Stimulated activated CD8-positive, alpha-beta memory T cell treated with anti-CD3 and anti-CD28 coated beads, Interleukin-12 subunit alpha, Interleukin-12 subunit beta, amount 100 ng/mL, for 24 hours (primary cell): ENCODE results near the gene CCDC112.
A peak's percentile ranks its signal among the peaks of the same experiment; 100 is the strongest.
"Not testable (repeated sequence)": the region's sequence is repeated elsewhere in the genome, so short reads cannot be mapped to it uniquely, and the experiment has no call there.

Experiments used
- DNase-seq: peaks from one replicate; pipeline ENCODE4 v3.0.0-alpha.2; 2020; ENCODE audit errors: extremely low read depth

Gene CCDC112

DNA sequence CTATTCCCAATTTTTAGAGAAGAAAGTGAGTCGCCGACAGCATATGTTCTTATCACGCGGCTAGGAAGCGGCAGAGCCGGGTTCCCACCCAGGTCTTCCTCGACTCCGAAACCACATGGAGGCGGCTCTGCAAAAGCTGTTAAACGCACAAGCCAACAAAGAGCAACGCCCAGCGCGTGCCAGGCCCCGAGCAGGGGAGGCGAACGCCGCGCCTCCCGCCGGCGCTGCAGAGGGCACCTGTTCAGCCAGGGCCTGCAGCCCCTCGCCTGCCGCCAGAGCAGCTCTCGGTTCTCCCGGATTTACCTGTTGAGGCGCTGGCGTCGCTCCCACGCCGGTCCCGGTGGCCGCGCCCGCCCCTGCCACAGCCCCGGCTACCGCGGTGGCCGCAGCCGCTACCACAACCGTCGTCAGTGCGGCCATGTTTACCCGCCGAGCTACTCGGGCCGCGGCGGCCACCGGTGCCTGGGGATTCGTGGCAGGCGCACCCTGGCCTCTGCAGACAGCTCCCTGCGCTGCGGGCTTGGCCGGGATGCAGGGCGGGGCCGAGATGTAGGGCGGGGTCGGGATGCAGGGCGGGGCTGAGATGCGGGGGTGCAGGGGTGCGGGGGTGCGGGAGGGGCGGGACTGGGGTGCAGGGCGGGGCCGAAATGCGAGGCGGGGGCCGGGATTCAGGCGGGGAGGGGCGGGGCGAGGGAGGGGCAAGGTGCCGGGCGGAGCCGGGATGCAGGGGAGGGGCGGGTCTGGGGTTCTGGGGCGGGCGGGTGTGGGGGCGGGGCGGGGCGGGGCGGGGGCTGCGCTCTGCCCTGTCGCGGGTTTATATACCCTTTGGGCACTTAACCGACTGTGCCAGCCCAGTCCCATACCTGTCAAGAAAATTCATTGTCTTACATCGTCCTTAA, at the start of gene CCDC112:
Gene CCDC112, minus strand, starts transcription at position 531 of the 899 bp plus-strand sequence. Its CDS starts 111 bp downstream, at position 420.
- DNase-seq: peak; percentile 59

DNA sequence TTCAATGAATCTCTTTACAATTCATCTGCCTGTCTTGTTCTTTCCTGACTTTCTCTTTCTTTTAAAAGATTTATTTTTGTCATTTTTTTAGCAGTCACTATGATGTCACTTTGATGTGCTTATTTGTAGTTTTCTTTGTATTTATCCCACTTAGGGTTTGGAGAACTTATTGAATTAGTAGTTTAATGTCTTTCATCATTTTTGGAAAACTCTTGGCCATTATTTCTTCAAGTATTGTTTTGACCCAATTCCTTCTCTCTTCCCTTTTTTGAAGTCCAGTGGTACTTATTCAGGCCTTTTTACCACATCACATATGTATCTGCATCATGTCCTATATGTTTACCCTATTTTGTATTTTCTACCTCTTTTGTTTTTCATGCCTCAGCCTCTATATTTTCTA, 48.9 kb upstream of the CCDC112 start:
- DNase-seq: no peak

DNA sequence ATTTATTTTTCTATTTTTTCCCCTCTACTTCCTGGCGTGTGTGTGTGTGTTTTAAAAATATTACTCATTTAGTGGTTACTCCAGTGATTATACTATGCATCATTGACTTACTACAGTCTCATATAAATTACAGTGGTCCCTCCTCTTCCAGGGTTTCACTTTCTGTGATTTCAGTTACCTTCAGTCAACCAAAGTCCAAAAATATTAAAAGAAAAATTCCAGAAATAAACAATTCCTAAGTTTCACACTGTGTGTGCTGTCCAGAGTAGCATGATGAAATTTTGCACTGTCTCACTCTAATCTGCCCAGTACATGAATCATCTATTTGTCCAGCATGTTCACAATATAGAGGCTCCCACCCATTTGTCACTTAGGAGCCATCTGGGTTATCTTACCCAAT, 47.4 kb upstream of the CCDC112 start:
- no peak for DNase-seq

- DNase-seq: no peak
Observed at GRCh38 chr5:115342590-115343377, 46.3 kb upstream of the CCDC112 start.

GRCh38 chr5:115341745-115342144, 45.3 kb upstream of the CCDC112 start:
- DNase-seq: no peak

- no peak for DNase-seq
Observed at GRCh38 chr5:115338851-115339250, 42.4 kb upstream of the CCDC112 start.

GRCh38 chr5:115337882-115338281, 41.4 kb upstream of the CCDC112 start:
- DNase-seq: no peak

DNA sequence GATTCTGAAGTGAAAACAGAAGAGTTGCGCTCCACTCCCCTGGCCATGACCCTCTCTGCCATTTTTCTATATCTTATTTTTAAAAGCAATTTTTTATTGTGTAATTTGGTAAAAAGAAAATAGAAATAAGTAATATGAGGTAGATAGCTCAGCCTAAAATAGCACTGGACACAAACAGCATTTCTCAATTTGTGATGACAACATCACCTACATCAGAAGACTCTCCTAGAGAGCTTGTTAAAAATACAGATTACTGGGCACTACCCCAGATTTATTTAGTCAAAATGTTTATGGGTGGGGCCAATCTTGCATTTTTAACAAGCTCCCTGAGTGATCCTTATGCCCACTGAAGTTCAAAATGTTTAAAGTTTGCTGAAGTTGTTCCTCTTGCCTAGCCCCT, 40.5 kb upstream of the CCDC112 start:
- no peak for DNase-seq

DNA sequence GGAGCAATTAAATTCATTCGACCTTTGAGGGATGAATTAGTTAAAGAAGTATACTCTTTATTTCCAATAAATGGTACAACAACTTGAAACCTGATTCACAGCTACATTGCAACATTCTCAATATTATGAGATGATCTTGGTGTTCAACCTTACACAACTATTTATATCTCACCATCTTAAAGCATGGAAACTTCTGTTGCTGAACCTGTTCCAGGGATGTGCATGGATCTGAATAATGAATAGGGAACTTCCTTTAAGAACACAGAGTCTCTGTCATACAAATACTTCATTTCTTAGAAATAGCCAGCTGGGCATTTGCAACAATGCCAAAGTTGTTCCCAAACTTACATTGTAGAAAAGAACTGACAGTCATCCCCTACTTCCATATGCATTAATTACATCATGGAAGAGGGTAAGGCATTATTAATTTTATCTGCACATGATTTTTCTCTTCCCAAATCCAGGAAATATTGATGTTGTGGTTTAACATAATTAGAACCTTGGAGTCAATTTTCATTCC, 39.8 kb upstream of the CCDC112 start:
- DNase-seq: no peak

DNA sequence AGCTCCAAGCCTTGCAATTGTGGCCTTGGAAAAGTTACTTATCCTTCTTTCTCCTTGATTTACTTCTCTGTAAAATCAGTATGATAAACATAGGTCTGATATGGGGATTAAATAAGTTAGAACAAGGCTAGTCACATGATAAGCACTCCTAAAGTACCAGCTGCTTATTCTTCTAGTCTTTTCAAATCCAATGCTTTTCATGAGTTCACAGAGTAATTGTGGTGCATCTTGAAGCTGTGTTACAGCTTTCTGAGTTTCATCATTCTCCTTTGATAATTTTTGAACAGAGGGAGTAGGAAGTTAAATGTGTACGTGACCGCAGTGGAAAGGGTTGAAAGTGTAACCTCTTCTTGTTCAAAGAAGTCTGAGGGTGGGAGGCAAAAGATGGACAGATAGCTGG, 38.8 kb upstream of the CCDC112 start:
- DNase-seq: no peak

DNA sequence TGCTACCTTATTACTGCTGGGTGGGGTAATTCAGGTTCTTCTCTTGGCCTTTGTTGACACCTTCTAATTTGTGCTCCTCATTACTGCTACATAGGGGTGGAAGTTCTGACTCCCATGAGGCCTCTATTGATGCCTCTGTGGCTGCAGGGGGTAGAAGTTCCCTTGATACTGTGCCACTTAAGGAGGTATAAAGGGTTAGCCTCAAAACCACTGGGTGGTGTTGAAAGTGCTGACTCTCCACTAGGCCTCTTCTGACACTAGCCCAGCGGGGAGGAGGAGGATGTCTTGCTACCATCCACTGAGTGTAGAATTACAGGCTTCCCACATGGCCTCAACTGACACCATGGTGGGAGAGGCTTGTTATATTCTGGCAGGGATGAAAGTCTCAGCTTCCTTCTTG, 36.7 kb upstream of the CCDC112 start:
- no peak for DNase-seq

GRCh38 chr5:115330830-115331229, 34.4 kb upstream of the CCDC112 start:
- DNase-seq: no peak

- DNase-seq: no peak
Observed at GRCh38 chr5:115329475-115329874, 33.0 kb upstream of the CCDC112 start.

GRCh38 chr5:115328617-115329274, 32.3 kb upstream of the CCDC112 start:
- not testable (repeated sequence) for DNase-seq

GRCh38 chr5:115325296-115325959, 29.0 kb upstream of the CCDC112 start:
- DNase-seq: no peak

DNA sequence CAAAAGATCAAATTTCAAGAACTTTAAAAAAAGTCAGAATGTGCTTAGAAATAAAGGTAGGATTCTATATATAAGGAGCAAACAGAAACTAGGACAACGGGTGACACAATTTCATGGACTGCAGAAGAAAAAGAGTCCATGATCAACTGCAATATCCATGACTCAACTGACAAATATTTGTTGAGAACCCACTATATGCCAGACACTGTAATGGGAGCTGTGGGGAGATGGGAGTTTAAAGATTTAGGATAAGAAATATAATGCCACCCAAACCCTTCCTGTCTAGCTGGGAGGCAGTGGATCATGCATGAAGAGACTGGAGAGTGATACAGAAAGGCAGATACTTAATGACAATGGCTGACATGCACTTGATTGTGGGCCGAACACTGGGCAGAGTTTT, 27.6 kb upstream of the CCDC112 start:
- no peak for DNase-seq

GRCh38 chr5:115322729-115323128, 26.3 kb upstream of the CCDC112 start:
- DNase-seq: no peak

- no peak for DNase-seq
Observed at GRCh38 chr5:115321309-115321708, 24.9 kb upstream of the CCDC112 start.

- no peak for DNase-seq
Observed at GRCh38 chr5:115320515-115320914, 24.1 kb upstream of the CCDC112 start.

- no peak for DNase-seq
Observed at GRCh38 chr5:115320006-115320405, 23.6 kb upstream of the CCDC112 start.

DNA sequence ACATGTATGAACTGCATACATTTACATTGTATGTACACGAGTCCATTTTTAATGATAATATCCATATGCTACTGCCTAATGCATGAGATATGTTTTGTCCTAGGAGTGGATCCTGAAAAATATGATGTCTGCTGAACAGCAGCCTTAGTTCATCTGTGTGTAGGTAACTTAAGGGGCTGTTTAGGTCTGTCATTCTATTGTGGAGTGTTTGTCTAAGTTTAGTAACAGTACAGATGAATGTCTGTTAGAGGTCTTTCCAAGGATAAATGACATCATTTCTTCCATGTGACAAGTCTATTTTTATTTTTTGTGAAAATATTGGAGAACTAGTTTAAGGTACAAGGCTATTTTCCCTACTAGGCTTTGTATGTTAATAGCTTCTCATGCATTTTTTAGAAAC, 22.6 kb upstream of the CCDC112 start:
- no peak for DNase-seq

DNA sequence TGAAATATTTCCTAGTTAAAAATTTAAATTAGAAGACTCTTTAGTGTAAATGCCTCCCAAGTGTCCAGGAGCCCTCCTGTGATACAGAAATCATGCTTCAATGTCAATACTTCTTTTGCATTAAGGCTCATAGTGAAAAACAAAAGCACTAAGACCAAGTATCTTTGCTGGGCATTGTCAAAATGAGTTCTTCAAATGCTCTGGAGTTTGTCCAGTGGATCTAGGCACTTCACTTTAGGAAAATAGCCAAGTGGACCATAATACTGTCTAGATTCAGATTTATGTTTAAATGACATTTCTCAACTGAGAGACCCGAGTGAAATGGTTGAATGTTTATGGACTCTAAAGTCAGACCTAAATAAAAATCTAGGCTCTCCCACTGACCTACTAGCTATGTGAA, 21.3 kb upstream of the CCDC112 start:
- DNase-seq: no peak
